DND-41 (cell line): Measurements from ENCODE around the gene CHST3.
"Not testable (repeated sequence)": the region's sequence is repeated elsewhere in the genome, so short reads cannot be mapped to it uniquely, and the experiment has no call there.

Experiments
- ATAC-seq: fragments of 200-7000 bp; cut with Tn5 transposase; 3 replicates; pipeline ENCODE4 v1.9.1; 2021; ENCODE audit warnings: low read depth; ENCODE audit not compliant: insufficient read depth
- DNase-seq: peaks from one replicate; pipeline ENCODE4 v3.0.0-alpha.2; 2020
- H2AFZ ChIP-seq: 2 replicates; pipeline ENCODE4 v1.6.0; 2012; ENCODE audit warnings: low read depth, low read length
- H3K27ac ChIP-seq: 2 replicates; pipeline ENCODE4 v1.5.1; 2012; ENCODE audit warnings: low read length, inconsistent platforms
- H3K27me3 ChIP-seq: fragments of 200-600 bp; sonication (generic); 2 replicates; pipeline ENCODE4 v1.6.0; 2012; ENCODE audit warnings: low read length, mild to moderate bottlenecking, inconsistent platforms; ENCODE audit not compliant: insufficient read depth, poor library complexity
- H3K36me3 ChIP-seq: 2 replicates; pipeline ENCODE4 v1.5.1; 2012; ENCODE audit warnings: low read length, inconsistent platforms; ENCODE audit not compliant: insufficient read depth
- H3K4me1 ChIP-seq: 2 replicates; pipeline ENCODE4 v1.5.1; 2012; ENCODE audit warnings: mild to moderate bottlenecking, low read length; ENCODE audit not compliant: insufficient read depth
- H3K4me2 ChIP-seq: 2 replicates; pipeline ENCODE4 v1.6.0; 2012; ENCODE audit warnings: mild to moderate bottlenecking, moderate library complexity, low read length, inconsistent platforms; ENCODE audit not compliant: insufficient read depth
- H3K4me3 ChIP-seq, 2 experiments: fragments of 200-600 bp in 1 of 2; shearing (Covaris generic) in 1 of 2; 2 replicates each; pipeline ENCODE4 v1.5.1; 2012 to 2016; ENCODE audit warnings: inconsistent platforms in 2 of 2, low read length in 2 of 2, mild to moderate bottlenecking in 2 of 2, low read depth in 1 of 2, moderate library complexity in 1 of 2
- H3K79me2 ChIP-seq: 2 replicates; pipeline ENCODE4 v1.6.0; 2012; ENCODE audit warnings: low read length, inconsistent platforms; ENCODE audit not compliant: insufficient read depth
- H3K9ac ChIP-seq: 2 replicates; pipeline ENCODE4 v1.6.0; 2012; ENCODE audit warnings: low read depth, mild to moderate bottlenecking, inconsistent platforms, low read length, moderate library complexity
- H3K9me3 ChIP-seq: 2 replicates; pipeline ENCODE4 v1.5.1; 2012; ENCODE audit warnings: low read length, moderate library complexity, mild to moderate bottlenecking, inconsistent platforms; ENCODE audit not compliant: insufficient read depth, severe bottlenecking
- H4K20me1 ChIP-seq: 2 replicates; pipeline ENCODE4 v1.6.0; 2012; ENCODE audit warnings: low read length; ENCODE audit not compliant: insufficient read depth
- CTCF ChIP-seq: IDR thresholded peaks from 2 replicates; pipeline ENCODE4 v1.5.1; 2012; ENCODE audit warnings: borderline replicate concordance, low read length, moderate library complexity, mild to moderate bottlenecking; ENCODE audit not compliant: poor library complexity, severe bottlenecking; ENCODE audit errors: extremely low read depth
- EZH2 ChIP-seq: IDR thresholded peaks from 3 replicates; pipeline ENCODE4 v1.6.1; 2012; ENCODE audit warnings: borderline replicate concordance, low read depth, mild to moderate bottlenecking, moderate library complexity, low read length, inconsistent platforms; ENCODE audit not compliant: severe bottlenecking

CHST3 gene

DNA sequence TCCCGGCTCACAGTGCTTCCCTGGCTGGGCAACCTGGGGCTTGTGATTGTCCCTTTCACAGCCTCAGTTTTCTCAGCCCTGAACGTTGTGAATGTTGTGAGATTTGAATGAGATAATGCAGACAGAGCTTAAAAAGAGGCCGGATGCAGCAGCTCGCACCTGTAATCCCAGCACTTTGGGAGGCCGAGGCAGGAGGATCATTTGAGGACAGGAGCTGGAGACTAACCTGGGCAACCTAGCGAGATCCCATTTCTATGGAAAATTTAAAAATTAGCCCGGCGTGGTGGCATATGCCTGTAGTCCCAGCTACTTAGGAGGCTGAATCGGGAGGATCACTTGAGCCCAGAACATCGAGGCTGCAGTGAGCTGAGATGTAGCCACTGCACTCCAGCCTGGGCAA is 67.5 kb downstream of the CHST3 start:
- Histone ChIP-seq H3K36me3 (no peaks in the 10 kb centered on the region), H3K27ac (no peak overlapping the region), H4K20me1 (no peaks in the 10 kb centered on the region), H3K4me3 (no peak overlapping the region), H2AFZ (no peak overlapping the region), H3K9me3 (no peaks in the 10 kb centered on the region), H3K27me3 (peaks cover 3% of the 10 kb centered on the region), H3K4me1 (no peaks in the 10 kb centered on the region), H3K4me2 (no peak overlapping the region), H3K9ac (no peak overlapping the region), H3K79me2 (no peaks in the 10 kb centered on the region)
- TF ChIP-seq EZH2 (no peak), CTCF (no peak)
- ATAC-seq (no peak), DNase-seq (no peak)

GRCh38 chr10:72032409-72033162 is 68.4 kb downstream of the CHST3 start:
- not testable (repeated sequence) for H3K9me3 ChIP-seq, H3K4me3 ChIP-seq, H3K4me1 ChIP-seq, H3K4me2 ChIP-seq, ATAC-seq, H4K20me1 ChIP-seq, DNase-seq, H3K27ac ChIP-seq, H3K27me3 ChIP-seq, H3K36me3 ChIP-seq, H3K79me2 ChIP-seq, H2AFZ ChIP-seq, H3K9ac ChIP-seq

- no peak overlapping the region for H3K4me3 ChIP-seq
- no peak for ATAC-seq
- H3K9ac ChIP-seq: no peak overlapping the region
- H3K27me3 ChIP-seq: peaks cover 3% of the 10 kb centered on the region
- H3K27ac ChIP-seq: no peak overlapping the region
- H2AFZ ChIP-seq: no peak overlapping the region
- no peaks in the 10 kb centered on the region for H4K20me1 ChIP-seq
- no peak for TF ChIP-seq CTCF
- TF ChIP-seq EZH2: no peak
- no peak for DNase-seq
- H3K36me3 ChIP-seq: no peaks in the 10 kb centered on the region
- H3K9me3 ChIP-seq: no peaks in the 10 kb centered on the region
- H3K4me1 ChIP-seq: no peaks in the 10 kb centered on the region
- no peak overlapping the region for H3K4me2 ChIP-seq
- H3K79me2 ChIP-seq: no peaks in the 10 kb centered on the region
Observed at GRCh38 chr10:72034040-72034499, 69.9 kb downstream of the CHST3 start.

DNA sequence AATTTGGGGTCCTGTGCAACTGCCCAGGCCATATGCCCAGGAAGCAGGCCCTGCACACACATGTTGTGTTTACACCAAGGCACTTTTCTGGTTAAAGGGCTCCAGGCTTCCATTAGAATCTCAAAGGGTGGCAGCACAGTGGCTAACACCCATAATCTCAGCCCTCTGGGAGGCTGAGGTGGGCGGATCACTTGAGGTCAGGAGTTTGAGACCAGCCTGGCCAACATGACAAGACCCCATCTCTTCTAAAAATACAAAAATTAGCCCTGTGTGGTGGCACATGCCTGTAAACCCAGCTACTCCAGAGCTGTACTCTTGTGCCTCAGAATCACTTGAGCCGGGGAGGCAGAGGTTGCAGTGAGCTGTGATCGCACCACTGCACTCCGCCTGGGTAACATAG is 70.6 kb downstream of the CHST3 start:
- no peaks in the 10 kb centered on the region for H3K9me3 ChIP-seq
- H3K27me3 ChIP-seq: peaks cover 3% of the 10 kb centered on the region
- H3K27ac ChIP-seq: no peak overlapping the region
- H3K36me3 ChIP-seq: no peaks in the 10 kb centered on the region
- H2AFZ ChIP-seq: no peak overlapping the region
- DNase-seq (no peak), ATAC-seq (no peak)
- H3K9ac ChIP-seq: no peak overlapping the region
- H3K4me3 ChIP-seq: no peak overlapping the region
- TF ChIP-seq CTCF (no peak), EZH2 (no peak)
- no peaks in the 10 kb centered on the region for H4K20me1 ChIP-seq
- no peak overlapping the region for H3K4me2 ChIP-seq
- H3K79me2 ChIP-seq: no peaks in the 10 kb centered on the region
- H3K4me1 ChIP-seq: no peaks in the 10 kb centered on the region
